Frontal cortex (tissue), 4 donors: ENCODE measurements around the gene AHI1. TPM values are rescaled to one million over a fixed set of nuclear protein-coding genes. Genes with fewer than 3 reads are reported as not detected.
"Not testable (repeated sequence)": the region's sequence is repeated elsewhere in the genome, so short reads cannot be mapped to it uniquely, and the experiment has no call there.

Experiments
- DNase-seq, 2 donors: peaks; one replicate each; pipeline ENCODE4 v3.0.0; 2012; ENCODE audit warnings: low spot score in 2 of 2
- FAIRE-seq: peaks from 2 replicates; lab custom pipeline; 2012; peaks lifted over from hg19 to GRCh38; lab: Jason Lieb, UNC
- total RNA-seq: library from RNA; depleted of rRNA; stranded (reverse); fragments of >200 nt; gene quantifications from one replicate; pipeline ENCODE4 v1.2.3, GENCODE V29; 2014
- donor health status: control.
- donor health status: control.
- donor health status: control.

Gene AHI1
- total RNA-seq, 1 donor from 2014 or later, result 42.8 TPM

GRCh38 chr6:135410856-135411255, 86.7 kb downstream of the AHI1 start:
- no peak for DNase-seq
- no peak for FAIRE-seq

DNA sequence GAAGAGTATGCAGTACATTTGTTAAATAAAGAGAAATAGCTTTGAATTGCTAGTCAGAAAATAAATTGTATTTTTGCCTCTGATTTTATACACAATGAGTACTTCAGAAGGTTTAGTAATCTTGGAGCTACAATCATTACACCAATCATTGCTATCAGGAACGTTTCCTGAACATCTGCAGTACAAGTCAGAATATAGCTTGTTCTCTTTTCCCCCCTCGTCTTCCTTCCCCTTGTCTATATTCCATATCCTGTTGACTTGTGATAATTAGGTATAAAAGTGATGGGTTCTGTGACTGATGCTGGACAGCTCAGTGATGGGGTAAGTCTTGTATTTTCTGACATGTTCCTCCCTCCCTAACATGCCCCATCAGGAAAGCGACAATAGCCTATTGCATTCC, 94.0 kb downstream of the AHI1 start:
- DNase-seq, result no peak
- no peak for FAIRE-seq

- DNase-seq (no peak), FAIRE-seq (no peak)
These were observed 95.2 kb downstream of the AHI1 start for GRCh38 chr6:135402311-135402710.

GRCh38 chr6:135397172-135397952, 100.2 kb downstream of the AHI1 start:
- DNase-seq (no peak), FAIRE-seq (no peak)

DNA sequence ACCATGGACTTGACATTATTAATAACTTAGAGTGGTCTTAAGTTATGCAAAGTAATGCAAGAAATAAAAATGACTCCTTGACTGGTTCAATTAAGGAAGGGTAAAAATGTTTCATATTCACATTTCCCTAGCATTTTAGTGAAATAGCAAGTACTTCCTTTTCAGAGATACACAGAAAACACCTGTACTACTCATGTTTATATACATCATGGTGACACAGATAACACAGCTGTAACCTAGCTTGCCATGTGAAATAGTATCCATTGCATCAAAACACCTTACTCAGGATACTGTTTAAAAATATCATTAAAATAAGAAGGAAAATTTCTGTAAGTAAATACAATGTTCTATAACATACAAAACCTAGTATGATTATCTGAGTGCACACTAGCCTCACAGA, 102.4 kb downstream of the AHI1 start:
- no peak for DNase-seq
- FAIRE-seq, result no peak

GRCh38 chr6:135393289-135393688, 104.3 kb downstream of the AHI1 start:
- DNase-seq (no peak), FAIRE-seq (no peak)

- FAIRE-seq (no peak), DNase-seq (no peak)
These were observed 107.1 kb downstream of the AHI1 start for GRCh38 chr6:135390458-135390857.

DNA sequence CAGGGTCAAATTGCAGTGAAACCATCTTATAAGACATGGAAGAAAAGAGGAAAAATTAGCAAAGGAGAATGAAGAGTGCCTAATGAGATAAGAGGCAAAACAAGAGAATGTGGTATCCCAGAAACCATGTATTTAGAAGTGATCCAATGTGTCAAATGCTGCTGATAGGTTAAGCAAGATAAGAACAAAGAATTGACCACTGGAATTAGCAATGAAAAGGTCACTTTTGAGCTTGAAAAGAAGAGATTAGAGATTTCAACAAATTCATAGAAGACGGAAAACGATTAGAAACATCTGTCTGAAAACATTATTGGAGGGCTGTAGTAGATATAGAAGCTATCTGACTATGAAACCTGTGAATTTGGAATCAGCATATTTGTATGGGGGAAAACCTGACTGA, 112.2 kb downstream of the AHI1 start:
- no peak for FAIRE-seq
- no peak for DNase-seq

- DNase-seq (no peak), FAIRE-seq (no peak)
These were observed 113.8 kb downstream of the AHI1 start for GRCh38 chr6:135383766-135384165.

GRCh38 chr6:135383301-135383700, 114.2 kb downstream of the AHI1 start:
- FAIRE-seq, result peak; percentile 42
- DNase-seq, result no peak

- FAIRE-seq, result no peak
- no peak for DNase-seq
These were observed 115.3 kb downstream of the AHI1 start for GRCh38 chr6:135382182-135382628.

GRCh38 chr6:135380793-135381192, 116.7 kb downstream of the AHI1 start:
- no peak for FAIRE-seq
- DNase-seq, result no peak

- no peak for DNase-seq
- FAIRE-seq, result no peak
These were observed 117.9 kb downstream of the AHI1 start for GRCh38 chr6:135379647-135380046.

DNA sequence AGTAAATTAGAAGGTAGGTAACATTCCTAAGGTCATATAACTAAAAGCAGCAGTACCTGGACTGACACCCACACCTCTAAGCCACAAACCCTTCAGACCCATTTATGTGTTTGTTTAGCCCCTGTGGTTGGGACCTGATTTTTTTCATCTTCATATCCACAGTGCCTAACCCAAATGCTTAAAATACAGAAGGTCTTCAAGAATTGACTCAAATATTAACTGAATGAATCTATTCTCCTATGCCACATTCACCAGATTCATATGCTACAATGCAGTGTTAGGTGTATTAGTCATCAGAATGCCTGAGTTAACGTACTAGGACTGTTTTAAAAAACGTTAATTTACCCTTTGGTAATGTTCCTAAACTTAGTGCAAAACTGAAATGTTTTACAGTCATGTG, 124.8 kb downstream of the AHI1 start:
- DNase-seq (no peak), FAIRE-seq (no peak)

- FAIRE-seq, DNase-seq: not testable (repeated sequence)
These were observed 133.9 kb downstream of the AHI1 start for GRCh38 chr6:135363622-135364021.

- DNase-seq (no peak), FAIRE-seq (no peak)
These were observed 135.4 kb downstream of the AHI1 start for GRCh38 chr6:135362124-135362523.

- FAIRE-seq (no peak), DNase-seq (no peak)
These were observed 137.3 kb downstream of the AHI1 start for GRCh38 chr6:135360222-135360621.

DNA sequence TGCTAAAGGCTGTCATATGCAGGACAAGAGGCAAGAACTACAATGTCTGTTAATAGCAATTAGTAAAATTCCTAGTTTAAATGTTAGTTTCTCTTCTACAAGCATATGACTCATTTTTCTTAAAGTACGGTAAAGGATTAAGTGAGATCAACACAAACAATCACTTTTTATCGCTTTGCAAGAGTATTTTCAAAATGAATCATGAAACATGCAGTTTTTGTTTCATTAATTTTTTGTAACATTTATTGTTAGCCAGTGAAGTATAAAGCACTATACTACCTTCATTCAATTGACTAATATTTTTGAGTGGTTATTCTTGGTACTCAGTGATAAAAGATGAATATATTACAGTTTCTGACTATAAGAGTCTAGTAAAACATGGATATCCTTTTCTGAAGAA, 138.6 kb downstream of the AHI1 start:
- no peak for DNase-seq
- FAIRE-seq, result no peak

DNA sequence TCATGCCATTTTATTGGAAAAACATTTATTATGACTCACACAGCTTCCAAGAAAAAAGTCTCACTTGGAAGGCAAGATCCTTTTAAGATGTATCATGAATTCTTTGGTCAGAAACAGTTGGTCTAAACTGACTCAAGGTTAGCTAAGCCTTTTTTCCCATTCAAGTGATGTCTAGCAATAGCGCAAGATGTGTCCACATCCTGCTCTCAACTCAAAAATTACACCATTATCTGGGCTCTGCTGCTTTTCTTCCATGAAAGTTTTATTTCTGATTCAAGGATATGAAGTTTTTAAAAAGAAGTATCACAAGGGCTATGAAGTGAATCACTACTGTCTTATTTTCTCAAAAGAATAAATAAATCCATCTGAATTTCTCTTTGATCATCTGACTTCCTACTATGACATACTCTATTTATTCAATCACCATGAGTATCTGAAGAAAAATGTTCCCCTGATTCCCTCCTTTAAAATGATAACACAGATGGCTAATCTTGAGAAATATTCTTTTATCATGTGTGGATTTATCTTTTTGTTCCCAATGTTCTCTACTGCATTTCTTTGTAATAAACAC, 139.2 kb downstream of the AHI1 start:
- FAIRE-seq (no peak), DNase-seq (no peak)

- FAIRE-seq, result no peak
- no peak for DNase-seq
These were observed 143.1 kb downstream of the AHI1 start for GRCh38 chr6:135354407-135354806.

GRCh38 chr6:135353113-135353512, 144.4 kb downstream of the AHI1 start:
- DNase-seq, result no peak
- FAIRE-seq, result no peak

DNA sequence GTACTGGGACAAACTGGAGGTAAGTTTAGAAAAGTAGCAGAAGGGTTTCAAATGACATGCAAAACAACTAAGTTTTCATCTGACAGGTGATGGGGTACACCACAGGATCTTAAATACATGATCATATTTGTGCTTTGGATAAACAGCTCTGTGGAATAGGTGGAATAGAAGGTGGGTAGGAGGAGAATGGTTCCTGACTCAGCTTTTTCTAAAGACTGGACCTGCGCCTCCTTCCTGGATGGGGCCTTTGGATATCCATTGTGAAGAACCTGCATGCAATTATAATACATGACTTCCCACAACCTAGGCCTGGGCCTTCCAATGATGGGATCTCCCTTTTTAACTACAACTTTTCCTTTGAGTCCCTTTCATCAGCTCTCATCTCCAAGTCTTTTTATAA, 145.9 kb downstream of the AHI1 start:
- DNase-seq, result no peak
- FAIRE-seq, result no peak
